ENCODE results near the gene MTFMT. TPM values are rescaled to one million over a fixed set of nuclear protein-coding genes. Genes with fewer than 3 reads are reported as not detected.

MTFMT gene
- total RNA-seq, 1 experiment from 2014 or later: 30.4 TPM

GRCh38 chr15:64959128-64959527, 70.3 kb downstream of the MTFMT start:
- H3K27ac ChIP-seq (ENCODE audit: low read depth, low read length): no peak overlapping the region
- intact Hi-C loops (cut with micrococcal nuclease): no loop called here
- RAD21 ChIA-PET (ENCODE audit: low non-redundant PET in 1 of 2, low total read pairs in 2 of 2, uncharacterized antibody in 2 of 2, unreplicated experiment in 2 of 2): no interaction called here
- no peak for ATAC-seq
- H3K9me3 ChIP-seq (ENCODE audit: control insufficient read depth in 1 of 2, insufficient read depth in 1 of 2, low read depth in 1 of 2, low read length in 2 of 2): no peaks in the 10 kb centered on the region
- DNase-seq (ENCODE audit: low read depth, low spot score): no peak
- POLR2A ChIA-PET: no interaction called here
- BruUV-seq (replicated peaks): no TSS peak
- H3K36me3 ChIP-seq (ENCODE audit: control insufficient read depth in 1 of 2, insufficient read depth in 2 of 2, low read length in 2 of 2): peaks cover 30 to 53% of the 10 kb centered on the region in 2 experiments
- no peak overlapping the region for H3K4me2 ChIP-seq (ENCODE audit: low read length)
- H3K9ac ChIP-seq (ENCODE audit: low read length): no peak overlapping the region
- no peaks in the 10 kb centered on the region for H3K79me2 ChIP-seq (ENCODE audit: insufficient read depth, low read length)
- CTCF ChIA-PET: no interaction called here
- no peaks in the 10 kb centered on the region for H3K9me2 ChIP-seq (ENCODE audit: insufficient read depth)
- H2AFZ ChIP-seq (ENCODE audit: low read depth, low read length, poor library complexity, severe bottlenecking): no peak overlapping the region
- H4K20me1 ChIP-seq (ENCODE audit: insufficient read depth): no peaks in the 10 kb centered on the region
- no peaks in the 10 kb centered on the region for H3K4me1 ChIP-seq (ENCODE audit: control insufficient read depth in 1 of 2, insufficient read depth in 2 of 2, low read length in 2 of 2)
- TF ChIP-seq POLR2A (IDR thresholded peaks at IDR 0.05; ENCODE audit: borderline replicate concordance, extremely low read depth, insufficient read depth, insufficient read length): no peak
- TF ChIP-seq CEBPB (IDR thresholded peaks at IDR 0.05; ENCODE audit: low read depth): no peak
- TF ChIP-seq ZBTB33 (IDR thresholded peaks at IDR 0.05; ENCODE audit: extremely low read depth, insufficient replicate concordance, low read length): no peak
- TF ChIP-seq, protein P1, sequence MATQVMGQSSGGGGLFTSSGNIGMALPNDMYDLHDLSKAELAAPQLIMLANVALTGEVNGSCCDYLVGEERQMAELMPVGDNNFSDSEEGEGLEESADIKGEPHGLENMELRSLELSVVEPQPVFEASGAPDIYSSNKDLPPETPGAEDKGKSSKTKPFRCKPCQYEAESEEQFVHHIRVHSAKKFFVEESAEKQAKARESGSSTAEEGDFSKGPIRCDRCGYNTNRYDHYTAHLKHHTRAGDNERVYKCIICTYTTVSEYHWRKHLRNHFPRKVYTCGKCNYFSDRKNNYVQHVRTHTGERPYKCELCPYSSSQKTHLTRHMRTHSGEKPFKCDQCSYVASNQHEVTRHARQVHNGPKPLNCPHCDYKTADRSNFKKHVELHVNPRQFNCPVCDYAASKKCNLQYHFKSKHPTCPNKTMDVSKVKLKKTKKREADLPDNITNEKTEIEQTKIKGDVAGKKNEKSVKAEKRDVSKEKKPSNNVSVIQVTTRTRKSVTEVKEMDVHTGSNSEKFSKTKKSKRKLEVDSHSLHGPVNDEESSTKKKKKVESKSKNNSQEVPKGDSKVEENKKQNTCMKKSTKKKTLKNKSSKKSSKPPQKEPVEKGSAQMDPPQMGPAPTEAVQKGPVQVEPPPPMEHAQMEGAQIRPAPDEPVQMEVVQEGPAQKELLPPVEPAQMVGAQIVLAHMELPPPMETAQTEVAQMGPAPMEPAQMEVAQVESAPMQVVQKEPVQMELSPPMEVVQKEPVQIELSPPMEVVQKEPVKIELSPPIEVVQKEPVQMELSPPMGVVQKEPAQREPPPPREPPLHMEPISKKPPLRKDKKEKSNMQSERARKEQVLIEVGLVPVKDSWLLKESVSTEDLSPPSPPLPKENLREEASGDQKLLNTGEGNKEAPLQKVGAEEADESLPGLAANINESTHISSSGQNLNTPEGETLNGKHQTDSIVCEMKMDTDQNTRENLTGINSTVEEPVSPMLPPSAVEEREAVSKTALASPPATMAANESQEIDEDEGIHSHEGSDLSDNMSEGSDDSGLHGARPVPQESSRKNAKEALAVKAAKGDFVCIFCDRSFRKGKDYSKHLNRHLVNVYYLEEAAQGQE (IDR thresholded peaks at IDR 0.05; ENCODE audit: low read depth): no peak
- TF ChIP-seq ELF1 (IDR thresholded peaks at IDR 0.05; ENCODE audit: borderline replicate concordance, low read depth): no peak
- no peak for TF ChIP-seq EZH2 (IDR thresholded peaks at IDR 0.05)
- TF ChIP-seq ATF3 (IDR thresholded peaks at IDR 0.05): no peak
- TF ChIP-seq, protein P2, sequence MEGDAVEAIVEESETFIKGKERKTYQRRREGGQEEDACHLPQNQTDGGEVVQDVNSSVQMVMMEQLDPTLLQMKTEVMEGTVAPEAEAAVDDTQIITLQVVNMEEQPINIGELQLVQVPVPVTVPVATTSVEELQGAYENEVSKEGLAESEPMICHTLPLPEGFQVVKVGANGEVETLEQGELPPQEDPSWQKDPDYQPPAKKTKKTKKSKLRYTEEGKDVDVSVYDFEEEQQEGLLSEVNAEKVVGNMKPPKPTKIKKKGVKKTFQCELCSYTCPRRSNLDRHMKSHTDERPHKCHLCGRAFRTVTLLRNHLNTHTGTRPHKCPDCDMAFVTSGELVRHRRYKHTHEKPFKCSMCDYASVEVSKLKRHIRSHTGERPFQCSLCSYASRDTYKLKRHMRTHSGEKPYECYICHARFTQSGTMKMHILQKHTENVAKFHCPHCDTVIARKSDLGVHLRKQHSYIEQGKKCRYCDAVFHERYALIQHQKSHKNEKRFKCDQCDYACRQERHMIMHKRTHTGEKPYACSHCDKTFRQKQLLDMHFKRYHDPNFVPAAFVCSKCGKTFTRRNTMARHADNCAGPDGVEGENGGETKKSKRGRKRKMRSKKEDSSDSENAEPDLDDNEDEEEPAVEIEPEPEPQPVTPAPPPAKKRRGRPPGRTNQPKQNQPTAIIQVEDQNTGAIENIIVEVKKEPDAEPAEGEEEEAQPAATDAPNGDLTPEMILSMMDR (IDR thresholded peaks at IDR 0.05 in 2 of 3, conservative IDR thresholded peaks at IDR 0.05 in 1 of 3; ENCODE audit: borderline replicate concordance in 1 of 3, insufficient read depth in 1 of 3, low read depth in 2 of 3, low read length in 2 of 3): no peak
- TF ChIP-seq SIN3A (IDR thresholded peaks at IDR 0.05; ENCODE audit: low read depth): no peak
- no peak for TF ChIP-seq POLR2AphosphoS5 (IDR thresholded peaks at IDR 0.05; ENCODE audit: low read depth, low read length)
- no peak for TF ChIP-seq EZH2phosphoT487 (IDR thresholded peaks at IDR 0.05; ENCODE audit: borderline replicate concordance)
- TF ChIP-seq SRF (IDR thresholded peaks at IDR 0.05; ENCODE audit: low read depth): no peak
- TF ChIP-seq ZNF274 (IDR thresholded peaks at IDR 0.05; ENCODE audit: low read depth, low read length): no peak
- no peak for TF ChIP-seq JUND (IDR thresholded peaks at IDR 0.05)
- no peak for TF ChIP-seq SP1 (IDR thresholded peaks at IDR 0.05; ENCODE audit: low read depth)
- TF ChIP-seq ZFX (IDR thresholded peaks at IDR 0.05): no peak
- no peak overlapping the region for H3K4me3 ChIP-seq (replicated peaks in 1 of 2; ENCODE audit: low read depth in 1 of 2, low read length in 2 of 2)
- no peaks in the 10 kb centered on the region for H3K27me3 ChIP-seq (ENCODE audit: insufficient read depth, low read length)

All from HCT116 (cell line).